H1 (cell line): ENCODE measurements around the gene ICAM5. TPM values are rescaled to one million over a fixed set of nuclear protein-coding genes. Genes with fewer than 3 reads are reported as not detected.

Experiments
- CTCF ChIA-PET: fragments of 300-600 bp; sonication (Branson Sonifier 250); formaldehyde crosslinking; loops from one replicate; lab custom pipeline; 2021; ENCODE audit not compliant: partially characterized antibody; lab: Charles Lee
- POLR2A ChIA-PET: fragments of 300-600 bp; sonication (Branson Sonifier 250); formaldehyde crosslinking; loops from one replicate; lab custom pipeline; 2021; ENCODE audit warnings: inconsistent platforms; ENCODE audit not compliant: partially characterized antibody; lab: Charles Lee
- DNase-seq, 2 experiments: peaks; one replicate each; pipeline versions ENCODE4 v3.0.0 to v3.0.0-alpha.2; 2010 to 2022; ENCODE audit warnings: low spot score in 2 of 2, low read depth in 1 of 2, mixed read lengths in 1 of 2
- FAIRE-seq: peaks from 2 replicates; lab custom pipeline; 2011; peaks lifted over from hg19 to GRCh38; lab: Jason Lieb, UNC
- H2AFZ ChIP-seq: 2 replicates; pipeline ENCODE4 v1.8.1; 2012; ENCODE audit warnings: low read length, inconsistent platforms
- H2AK5ac ChIP-seq: 2 replicates; pipeline ENCODE4 v1.6.1; 2013; ENCODE audit warnings: low read depth, low read length
- H2BK120ac ChIP-seq: replicated peaks from 2 replicates; pipeline ENCODE3; 2013; ENCODE audit warnings: low read depth, low read length, inconsistent platforms
- H2BK12ac ChIP-seq: 2 replicates; pipeline ENCODE4 v1.6.1; 2013; ENCODE audit warnings: low read depth, low read length
- H2BK15ac ChIP-seq: 2 replicates; pipeline ENCODE4 v1.6.1; 2013; ENCODE audit warnings: low read length
- H2BK20ac ChIP-seq: 2 replicates; pipeline ENCODE4 v1.6.1; 2013; ENCODE audit warnings: low read length
- H2BK5ac ChIP-seq: 2 replicates; pipeline ENCODE4 v1.6.1; 2013; ENCODE audit warnings: low read depth, low read length
- H3K14ac ChIP-seq: 2 replicates; pipeline ENCODE4 v1.6.1; 2013; ENCODE audit warnings: inconsistent platforms; ENCODE audit not compliant: insufficient read length
- H3K18ac ChIP-seq: 2 replicates; pipeline ENCODE4 v1.6.1; 2013; ENCODE audit warnings: low read length; ENCODE audit errors: extremely low read depth
- H3K23ac ChIP-seq: 2 replicates; pipeline ENCODE4 v1.6.1; 2013; ENCODE audit warnings: inconsistent platforms; ENCODE audit not compliant: insufficient read length
- H3K23me2 ChIP-seq: 2 replicates; pipeline ENCODE4 v1.6.1; 2013; ENCODE audit warnings: low read depth, low read length
- H3K27ac ChIP-seq: 2 replicates; pipeline ENCODE4 v1.6.1; 2011; ENCODE audit warnings: low read depth, low read length, inconsistent platforms
- H3K27me3 ChIP-seq, 4 experiments: replicated peaks in 1 of 4; 1 replicate in 1 of 4; 2 replicates in 3 of 4; pipeline versions ENCODE4 v1.6.1 to v1.8.1; 2011 to 2013; ENCODE audit warnings: low read length in 3 of 4, mild to moderate bottlenecking in 3 of 4, inconsistent platforms in 2 of 4, mixed read lengths in 2 of 4, moderate library complexity in 1 of 4; ENCODE audit not compliant: control insufficient read depth in 3 of 4, insufficient read depth in 3 of 4; ENCODE audit errors: extremely low read depth in 1 of 4
- H3K36me3 ChIP-seq, 4 experiments: 2 replicates each; pipeline versions ENCODE4 v1.6.1 to v1.8.1; 2011 to 2013; ENCODE audit warnings: mild to moderate bottlenecking in 4 of 4, low read length in 3 of 4, moderate library complexity in 2 of 4, control low read depth in 1 of 4, inconsistent platforms in 1 of 4; ENCODE audit not compliant: insufficient read depth in 4 of 4, control insufficient read depth in 2 of 4
- H3K4ac ChIP-seq: replicated peaks from 2 replicates; pipeline ENCODE3; 2013; ENCODE audit warnings: low read length, low read depth, mixed read lengths, inconsistent platforms; ENCODE audit not compliant: insufficient read length
- H3K4me1 ChIP-seq, 4 experiments: replicated peaks in 1 of 4; 1 replicate in 1 of 4; 2 replicates in 3 of 4; pipeline versions ENCODE4 v1.6.1 to v1.8.1; 2011 to 2013; ENCODE audit warnings: low read length in 3 of 4, inconsistent platforms in 2 of 4, mixed read lengths in 1 of 4; ENCODE audit not compliant: insufficient read depth in 4 of 4, control insufficient read depth in 3 of 4
- H3K4me2 ChIP-seq, 2 experiments: 2 replicates each; pipeline versions ENCODE4 v1.6.1 to v1.8.1; 2011 to 2013; ENCODE audit warnings: low read depth in 2 of 2, low read length in 2 of 2, control low read depth in 1 of 2, inconsistent platforms in 1 of 2, mild to moderate bottlenecking in 1 of 2; ENCODE audit not compliant: insufficient read depth in 1 of 2
- H3K4me3 ChIP-seq, 4 experiments: fragments of 200-600, 300-600 bp in 1 of 4; sonication (generic), shearing (Covaris generic), sonication (Bioruptor Twin) in 1 of 4; 2 replicates each; pipeline versions ENCODE4 v1.5.1 to v1.8.1; 2011 to 2016; ENCODE audit warnings: low read length in 4 of 4, low read depth in 3 of 4, control low read depth in 2 of 4, inconsistent platforms in 2 of 4, mild to moderate bottlenecking in 2 of 4, mixed read lengths in 1 of 4, moderate library complexity in 1 of 4; ENCODE audit not compliant: insufficient read depth in 2 of 4; ENCODE audit errors: extremely low read depth in 1 of 4
- H3K56ac ChIP-seq: replicated peaks from 2 replicates; pipeline ENCODE3; 2013; ENCODE audit warnings: low read depth, mild to moderate bottlenecking, mixed read lengths, low read length, inconsistent platforms; ENCODE audit not compliant: insufficient read length
- H3K79me1 ChIP-seq: 2 replicates; pipeline ENCODE4 v1.6.1; 2013; ENCODE audit warnings: low read depth, low read length, control low read depth
- H3K79me2 ChIP-seq, 2 experiments: 2 replicates each; pipeline versions ENCODE4 v1.6.1 to v1.8.1; 2012 to 2013; ENCODE audit warnings: low read length in 2 of 2, mild to moderate bottlenecking in 2 of 2, inconsistent platforms in 1 of 2; ENCODE audit not compliant: insufficient read depth in 2 of 2, control insufficient read depth in 1 of 2
- H3K9ac ChIP-seq, 4 experiments: replicated peaks in 1 of 4; 1 replicate in 1 of 4; 2 replicates in 3 of 4; pipeline versions ENCODE4 v1.6.1 to v1.8.1; 2011 to 2013; ENCODE audit warnings: low read depth in 3 of 4, low read length in 3 of 4, control low read depth in 2 of 4, mild to moderate bottlenecking in 2 of 4, moderate library complexity in 2 of 4, inconsistent platforms in 1 of 4; ENCODE audit errors: extremely low read depth in 1 of 4
- H3K9me3 ChIP-seq, 2 experiments: 2 replicates each; pipeline versions ENCODE4 v1.6.1 to v1.8.1; 2012 to 2013; ENCODE audit warnings: mild to moderate bottlenecking in 2 of 2, moderate library complexity in 2 of 2, control low read depth in 1 of 2, inconsistent platforms in 1 of 2, low read depth in 1 of 2, low read length in 1 of 2, mixed read lengths in 1 of 2; ENCODE audit not compliant: insufficient read depth in 2 of 2
- H4K20me1 ChIP-seq, 2 experiments: replicated peaks in 1 of 2; 2 replicates each; pipeline versions ENCODE3 to v1.8.1; 2011 to 2013; ENCODE audit warnings: inconsistent platforms in 2 of 2, low read length in 2 of 2, mild to moderate bottlenecking in 1 of 2; ENCODE audit not compliant: insufficient read depth in 2 of 2, control insufficient read depth in 1 of 2
- H4K5ac ChIP-seq: 2 replicates; pipeline ENCODE4 v1.6.1; 2013; ENCODE audit warnings: low read length, low read depth, mixed read lengths, inconsistent platforms; ENCODE audit not compliant: insufficient read length
- H4K8ac ChIP-seq: 2 replicates; pipeline ENCODE4 v1.8.0; 2013; ENCODE audit warnings: mild to moderate bottlenecking, moderate library complexity, low read length, inconsistent platforms; ENCODE audit not compliant: insufficient read depth; ENCODE audit errors: extremely low read depth
- H4K91ac ChIP-seq: replicated peaks from 2 replicates; pipeline ENCODE3; 2013; ENCODE audit warnings: low read length, mixed read lengths, inconsistent platforms; ENCODE audit not compliant: insufficient read length
- BACH1 ChIP-seq: IDR thresholded peaks from 2 replicates; pipeline ENCODE4 v1.6.1; 2012; ENCODE audit warnings: low read length, improper control_type of control experiment
- HDAC6 ChIP-seq: IDR thresholded peaks from one replicate; pipeline ENCODE4 v1.7.1; 2012; ENCODE audit warnings: low read depth, mild to moderate bottlenecking, inconsistent platforms, low read length, moderate library complexity
- NANOG ChIP-seq: IDR thresholded peaks from 2 replicates; pipeline ENCODE4 v1.6.1; 2011; ENCODE audit warnings: low read length, low read depth, mild to moderate bottlenecking, inconsistent platforms; ENCODE audit not compliant: insufficient read depth, poor library complexity, severe bottlenecking
- SIN3A ChIP-seq, 2 experiments: IDR thresholded peaks in 1 of 2; conservative IDR thresholded peaks in 1 of 2; 2 replicates each; pipeline ENCODE4 v1.6.1; 2011 to 2012; ENCODE audit warnings: low read length in 2 of 2, improper control_type of control experiment in 1 of 2, low read depth in 1 of 2, mild to moderate bottlenecking in 1 of 2
- SUZ12 ChIP-seq: fragments of 200-600 bp; sonication (generic); IDR thresholded peaks from 2 replicates; pipeline ENCODE4 v1.6.1; 2012; ENCODE audit warnings: mild to moderate bottlenecking, inconsistent platforms, low read length, moderate library complexity, mixed read lengths
- TAF7 ChIP-seq: optimal IDR thresholded peaks from 2 replicates; pipeline ENCODE3; 2011; ENCODE audit warnings: low read depth, mild to moderate bottlenecking, inconsistent platforms, low read length, moderate library complexity, borderline replicate concordance
- YY1 ChIP-seq: IDR thresholded peaks from 2 replicates; pipeline ENCODE4 v1.6.1; 2011; ENCODE audit warnings: low read depth, mild to moderate bottlenecking, low read length
- WGBS, 2 experiments: shearing (Covaris generic) in 1 of 2; methylation state at CpG; one replicate each; pipeline versions ENCODE4 v1.1.6 to v1.1.7; 2013 to 2015; ENCODE audit warnings: low lambda C conversion rate in 2 of 2, mixed read lengths in 2 of 2, inconsistent platforms in 1 of 2, low coverage in 1 of 2, missing lambda C conversion rate in 1 of 2; ENCODE audit not compliant: insufficient replicate concordance in 2 of 2, insufficient coverage in 1 of 2, insufficient read length in 1 of 2; ENCODE audit errors: extremely low coverage in 1 of 2, missing lambda C conversion rate in 1 of 2; 5-methylcytosine and 5-hydroxymethylcytosine counted together
- polyA plus RNA-seq, 7 experiments: library from polyadenylated mRNA; depleted of rRNA in 3 of 7; stranded (reverse) in 5 of 7; unstranded in 2 of 7; fragments of >200 nt in 5 of 7; fragments of 200-250 nt in 2 of 7; gene quantifications; 1 replicate in 5 of 7; 2 replicates in 1 of 7; 4 replicates in 1 of 7; pipeline versions ENCODE4 v1.2.1 to v1.2.3, GENCODE V29; 2011 to 2013; ENCODE audit warnings: missing spikeins in 2 of 7, mixed read lengths in 2 of 7
- total RNA-seq: library from RNA; stranded (reverse); fragmentation: NEBNext Ultra II Directional; extraction: Animal tissue kit (Norgen Biotek cat#: 25700); gene quantifications from 2 replicates; pipeline ENCODE4 v1.2.1, GENCODE V29; 2021
- TF ChIP-seq, protein P1 (sequence below): IDR thresholded peaks from 2 replicates; pipeline ENCODE4 v1.6.1; 2011; ENCODE audit warnings: low read length, improper control_type of control experiment
- TF ChIP-seq, protein P2 (sequence below): IDR thresholded peaks from 2 replicates; pipeline ENCODE4 v1.6.1; 2011; ENCODE audit warnings: low read depth, mild to moderate bottlenecking, low read length; ENCODE audit not compliant: insufficient read depth

ICAM5 gene
- total and polyA plus RNA-seq, 2 of the 8 experiments (the other 6 are each of a cell fraction or from before 2014, with no cell fraction given) = 3.9 to 4.8 TPM

DNA sequence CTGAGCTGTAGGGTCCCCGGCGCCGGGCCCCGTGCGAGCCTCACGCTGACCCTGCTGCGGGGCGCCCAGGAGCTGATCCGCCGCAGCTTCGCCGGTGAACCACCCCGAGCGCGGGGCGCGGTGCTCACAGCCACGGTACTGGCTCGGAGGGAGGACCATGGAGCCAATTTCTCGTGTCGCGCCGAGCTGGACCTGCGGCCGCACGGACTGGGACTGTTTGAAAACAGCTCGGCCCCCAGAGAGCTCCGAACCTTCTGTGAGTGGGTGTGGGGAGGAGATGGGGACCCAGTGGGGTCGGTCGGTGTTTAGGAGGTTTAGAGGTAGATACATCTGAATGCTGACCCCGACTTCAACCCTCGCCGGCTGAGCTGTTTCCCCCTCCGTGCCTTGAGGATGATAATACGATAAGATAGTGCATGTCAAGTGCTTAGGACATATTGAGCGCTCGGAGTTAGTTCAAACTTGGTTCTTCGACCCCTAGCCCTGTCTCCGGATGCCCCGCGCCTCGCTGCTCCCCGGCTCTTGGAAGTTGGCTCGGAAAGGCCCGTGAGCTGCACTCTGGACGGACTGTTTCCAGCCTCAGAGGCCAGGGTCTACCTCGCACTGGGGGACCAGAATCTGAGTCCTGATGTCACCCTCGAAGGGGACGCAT is 1.9 kb downstream of the ICAM5 start:
- Histone ChIP-seq H3K4ac (no peak overlapping the region), H4K5ac (no peak overlapping the region), H3K14ac (no peak overlapping the region), H3K4me3 (peak overlapping the region; percentile 38 to 67 (median 60)), H3K79me1 (no peaks in the 10 kb centered on the region), H3K36me3 (no peaks in the 10 kb centered on the region), H2AK5ac (no peak overlapping the region), H3K27ac (no peak overlapping the region), H2BK120ac (no peak overlapping the region), H3K9me3 (no peaks in the 10 kb centered on the region), H3K4me1 (peaks cover 0 to 51% (median 24%) of the 10 kb centered on the region in 4 experiments; a peak in 6 of 7 replicates), H4K8ac (no peak overlapping the region; the same call in 1 of the 2 replicates), H3K23me2 (peaks cover 39% of the 10 kb centered on the region; the same call in 1 of the 2 replicates), H2BK5ac (no peak overlapping the region; the same call in 1 of the 2 replicates), H4K91ac (no peak overlapping the region), H3K27me3 (peaks cover 58 to 97% (median 87%) of the 10 kb centered on the region in 4 experiments), H3K9ac (no peak overlapping the region), H4K20me1 (peaks cover 0 to 26% of the 10 kb centered on the region in 2 experiments), H3K4me2 (peak overlapping the region; percentile 81 to 100), H2BK20ac (no peak overlapping the region), H2BK15ac (peak overlapping the region; percentile 24; the same call in 1 of the 2 replicates), H3K79me2 (no peaks in the 10 kb centered on the region), H3K18ac (no peak overlapping the region), H3K23ac (no peak overlapping the region), H2BK12ac (peak overlapping the region; percentile 39; the same call in 1 of the 2 replicates), H3K56ac (no peak overlapping the region), H2AFZ (no peak overlapping the region)
- 6% methylated on average over 49 of the region's 49 CpGs; no CpG with 5 or more reads in 1 of the 2 experiments for WGBS, 2 experiments
- peak in 1 of 2 experiments; percentile 55 for DNase-seq
- FAIRE-seq = no peak
- ChIA-PET POLR2A (interaction anchor here (0.8 to 2.2 kb wide), 6 partner anchors 15 to 52 kb away, joined by 3 to 8 read pairs (median 4); partner anchors contain the start of genes FDX2 and ICAM1), CTCF (interaction anchor here (0.6 to 3.7 kb wide), 13 partner anchors 14 to 132 kb away, joined by 3 to 29 read pairs (median 4); partner anchors contain the start of gene ICAM1)
- no peak for TF ChIP-seq HDAC6
- TF ChIP-seq TAF7 = no peak
- TF ChIP-seq, protein P1, sequence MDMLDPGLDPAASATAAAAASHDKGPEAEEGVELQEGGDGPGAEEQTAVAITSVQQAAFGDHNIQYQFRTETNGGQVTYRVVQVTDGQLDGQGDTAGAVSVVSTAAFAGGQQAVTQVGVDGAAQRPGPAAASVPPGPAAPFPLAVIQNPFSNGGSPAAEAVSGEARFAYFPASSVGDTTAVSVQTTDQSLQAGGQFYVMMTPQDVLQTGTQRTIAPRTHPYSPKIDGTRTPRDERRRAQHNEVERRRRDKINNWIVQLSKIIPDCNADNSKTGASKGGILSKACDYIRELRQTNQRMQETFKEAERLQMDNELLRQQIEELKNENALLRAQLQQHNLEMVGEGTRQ = no peak
- TF ChIP-seq YY1 = no peak
- no peak for TF ChIP-seq BACH1
- TF ChIP-seq SUZ12 = peak; percentile 81; the same call in 1 of the 2 replicates
- no peak for TF ChIP-seq NANOG
- TF ChIP-seq SIN3A (conservative IDR thresholded peaks at IDR 0.05 in 1 of 2, IDR thresholded peaks at IDR 0.05 in 1 of 2; ENCODE audit: low read depth in 1 of 2, low read length in 2 of 2) = peak in 1 of 2 experiments; percentile 4; a peak in 1 of 4 replicates
- TF ChIP-seq, protein P2, sequence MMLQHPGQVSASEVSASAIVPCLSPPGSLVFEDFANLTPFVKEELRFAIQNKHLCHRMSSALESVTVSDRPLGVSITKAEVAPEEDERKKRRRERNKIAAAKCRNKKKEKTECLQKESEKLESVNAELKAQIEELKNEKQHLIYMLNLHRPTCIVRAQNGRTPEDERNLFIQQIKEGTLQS = no peak
